NOMO-1 (cell line): Measurements from ENCODE around the gene ZNF518B.
A peak's percentile ranks its signal among the peaks of the same experiment; 100 is the strongest.
"Not testable (repeated sequence)": the region's sequence is repeated elsewhere in the genome, so short reads cannot be mapped to it uniquely, and the experiment has no call there.

Experiments
- DNase-seq, 2 experiments: peaks; one replicate each; lab custom pipeline; 2025; ENCODE audit not compliant: unreplicated experiment in 2 of 2; lab: John Stamatoyannopoulos, UW

The ZNF518B gene

DNA sequence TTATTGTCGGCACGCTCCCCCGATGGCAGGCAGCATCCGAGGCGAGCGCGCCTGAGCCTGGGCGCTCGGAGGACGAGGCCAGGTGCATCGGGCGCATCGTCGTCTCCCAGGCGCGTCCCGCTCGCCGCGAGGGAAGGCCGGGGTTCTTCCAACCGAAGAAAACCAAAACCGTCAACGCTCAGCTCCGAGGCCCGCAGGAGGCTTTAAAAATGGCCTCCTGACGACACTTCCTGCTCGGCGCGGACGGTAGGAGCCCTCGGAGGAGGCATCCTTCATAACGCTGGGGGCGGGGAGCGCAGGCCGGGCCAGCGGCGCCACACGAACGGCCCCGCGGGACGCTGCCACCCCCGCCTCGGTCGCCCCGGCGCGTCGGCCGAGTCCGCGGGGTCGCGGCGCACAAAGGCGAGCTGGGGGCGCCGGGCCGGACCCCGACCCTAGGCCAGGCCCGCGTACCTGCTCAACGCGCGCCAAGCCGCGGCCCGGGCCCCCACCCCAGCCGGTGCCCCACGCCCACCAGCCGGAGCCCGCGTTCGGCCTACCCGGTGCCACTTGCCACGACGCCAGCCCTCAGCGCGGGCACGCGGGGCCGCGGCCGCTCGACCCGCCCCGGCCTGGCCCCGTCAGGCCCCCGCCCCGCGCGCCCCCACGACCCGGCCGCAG, 501 bp downstream of the ZNF518B start:
- DNase-seq = peak; percentile 15 to 43

DNA sequence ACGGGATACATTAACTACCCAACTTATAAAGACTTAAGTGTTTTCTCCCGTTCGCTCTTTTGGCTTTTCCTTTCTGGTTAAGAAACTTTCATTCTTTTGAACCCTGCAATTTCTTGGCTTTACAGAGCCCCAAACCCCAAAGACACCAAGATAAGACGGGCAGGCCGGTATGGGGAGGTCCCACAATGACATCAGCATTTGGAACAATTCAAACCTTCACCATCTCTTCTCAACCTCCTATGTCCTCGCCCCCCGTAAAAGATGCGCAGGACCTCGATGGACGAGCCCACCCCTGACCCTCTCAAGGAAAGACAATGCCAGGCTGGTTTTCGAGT, 999 bp downstream of the ZNF518B start:
- DNase-seq = no peak

DNA sequence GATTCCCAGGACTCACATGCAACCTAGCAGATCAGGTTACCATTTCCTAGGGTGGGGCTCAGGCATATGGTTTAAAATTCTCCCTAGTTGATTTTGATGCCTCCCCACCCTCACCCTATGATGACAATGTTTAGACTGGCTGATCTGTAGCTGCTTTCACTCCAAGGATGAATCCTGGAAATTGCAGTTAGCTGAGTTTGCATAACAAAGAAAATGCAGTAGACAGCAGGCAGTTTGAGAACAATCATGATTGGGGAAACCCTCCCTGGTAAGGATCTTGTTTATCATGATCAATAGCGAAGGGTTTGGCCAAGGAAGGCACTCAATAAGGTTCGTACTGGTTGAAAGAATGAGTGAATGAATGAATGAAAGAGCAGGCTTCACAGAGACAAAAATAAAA, 2.1 kb downstream of the ZNF518B start:
- DNase-seq = no peak

GRCh38 chr4:10454726-10455125, 2.5 kb downstream of the ZNF518B start:
- DNase-seq = no peak

GRCh38 chr4:10454121-10454520, 3.1 kb downstream of the ZNF518B start:
- DNase-seq = no peak

- DNase-seq = no peak
These were observed 8.2 kb downstream of the ZNF518B start for GRCh38 chr4:10448991-10449390.

DNA sequence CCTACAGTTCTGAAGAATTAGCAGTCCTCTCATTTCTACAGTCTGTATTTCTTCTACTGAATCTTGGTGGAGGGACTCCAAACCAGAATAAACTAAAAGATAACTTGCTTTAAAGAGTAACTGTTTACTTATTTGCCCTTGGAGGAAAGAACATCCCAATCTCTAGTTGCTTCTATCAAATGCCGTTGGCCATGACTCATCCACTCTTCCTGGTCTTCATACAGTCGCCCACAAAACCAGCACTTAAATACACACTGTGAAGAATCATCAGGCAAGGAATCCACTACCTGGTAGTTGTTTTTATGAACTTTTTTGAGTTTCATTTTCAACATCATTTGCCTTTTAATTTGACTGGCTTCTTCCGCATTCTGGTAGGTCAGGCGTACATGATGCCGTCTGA, 14.2 kb downstream of the ZNF518B start:
- DNase-seq = no peak

GRCh38 chr4:10441512-10441911, 15.7 kb downstream of the ZNF518B start:
- DNase-seq = no peak

GRCh38 chr4:10438924-10439323, 18.3 kb downstream of the ZNF518B start:
- no peak for DNase-seq

- no peak for DNase-seq
These were observed 19.5 kb downstream of the ZNF518B start for GRCh38 chr4:10437735-10438134.

DNA sequence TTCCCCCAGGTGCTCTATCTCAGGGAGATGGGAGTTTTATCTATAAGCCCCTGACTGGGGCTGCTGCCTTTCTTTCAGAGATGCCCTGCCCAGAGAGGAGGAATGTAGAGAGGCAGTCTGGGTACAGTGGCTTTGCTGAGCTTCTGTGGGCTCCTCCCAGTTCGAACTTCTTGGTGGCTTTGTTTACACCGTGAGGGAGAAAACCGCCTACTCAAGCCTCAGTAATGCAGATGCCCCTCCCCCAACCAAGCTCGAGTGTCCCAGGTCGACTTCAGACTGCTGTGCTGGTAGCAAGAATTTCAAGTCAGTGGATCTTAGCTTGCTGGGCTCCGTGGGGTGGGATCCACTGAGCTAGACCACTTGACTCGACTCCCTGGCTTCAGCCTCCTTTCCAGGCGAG, 29.5 kb downstream of the ZNF518B start:
- not testable (repeated sequence) for DNase-seq

GRCh38 chr4:10421344-10422055, 35.7 kb downstream of the ZNF518B start:
- DNase-seq = no peak

GRCh38 chr4:10417740-10418139, 39.5 kb downstream of the ZNF518B start:
- DNase-seq = no peak

DNA sequence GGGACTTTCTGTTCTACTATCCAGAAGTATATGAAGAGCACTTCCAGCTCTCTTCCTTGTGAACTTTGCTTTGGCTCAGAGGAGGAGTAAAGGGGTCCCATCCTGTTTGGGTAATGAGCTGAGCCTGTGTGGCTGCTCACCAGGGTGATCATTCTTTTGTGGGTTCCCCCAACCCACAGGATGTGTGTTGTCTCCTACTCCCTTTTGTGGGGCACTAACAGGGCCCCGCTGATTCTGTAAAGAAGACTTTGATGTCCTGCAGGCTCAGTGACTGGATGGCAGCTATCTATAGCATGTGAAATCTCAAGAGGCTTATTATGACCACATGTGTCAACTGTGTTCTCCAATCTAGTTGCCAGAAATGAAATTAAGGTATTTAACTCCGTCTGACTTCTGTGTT, 40.8 kb downstream of the ZNF518B start:
- DNase-seq = no peak

DNA sequence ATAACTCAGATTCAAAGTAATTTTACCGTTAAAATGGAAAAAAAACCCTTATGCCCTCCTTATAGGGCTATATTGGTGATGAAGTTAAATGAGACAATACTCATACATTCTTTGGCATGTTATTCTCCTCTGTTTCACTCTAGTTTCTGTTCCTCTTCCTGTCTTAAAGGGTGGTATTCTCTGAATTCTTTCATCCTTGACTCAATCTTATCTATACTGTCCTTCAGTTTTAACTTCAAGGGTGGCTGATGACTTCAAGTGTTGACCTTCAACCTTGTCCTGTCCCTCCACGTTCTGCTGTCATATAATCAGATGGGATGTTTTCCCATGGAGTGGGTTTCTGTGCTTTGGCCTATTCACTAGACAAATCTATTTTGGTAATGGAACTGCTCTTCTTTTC, 44.0 kb downstream of the ZNF518B start:
- peak in 1 of 2 experiments; percentile 12 for DNase-seq

GRCh38 chr4:10405672-10406071, 51.6 kb downstream of the ZNF518B start:
- no peak for DNase-seq

- DNase-seq = no peak
These were observed 53.4 kb downstream of the ZNF518B start for GRCh38 chr4:10403633-10404445.

- no peak for DNase-seq
These were observed 61.1 kb downstream of the ZNF518B start for GRCh38 chr4:10395971-10396580.
